NAMALWA (cell line): ENCODE results near the gene CHST7.
A peak's percentile ranks its signal among the peaks of the same experiment; 100 is the strongest.
"Not testable (repeated sequence)": the region's sequence is repeated elsewhere in the genome, so short reads cannot be mapped to it uniquely, and the experiment has no call there.

ENCODE experiments used
- DNase-seq: peaks from one replicate; pipeline ENCODE4 v3.0.0-alpha.2; 2015; ENCODE audit warnings: low spot score

CHST7 gene, protein sequence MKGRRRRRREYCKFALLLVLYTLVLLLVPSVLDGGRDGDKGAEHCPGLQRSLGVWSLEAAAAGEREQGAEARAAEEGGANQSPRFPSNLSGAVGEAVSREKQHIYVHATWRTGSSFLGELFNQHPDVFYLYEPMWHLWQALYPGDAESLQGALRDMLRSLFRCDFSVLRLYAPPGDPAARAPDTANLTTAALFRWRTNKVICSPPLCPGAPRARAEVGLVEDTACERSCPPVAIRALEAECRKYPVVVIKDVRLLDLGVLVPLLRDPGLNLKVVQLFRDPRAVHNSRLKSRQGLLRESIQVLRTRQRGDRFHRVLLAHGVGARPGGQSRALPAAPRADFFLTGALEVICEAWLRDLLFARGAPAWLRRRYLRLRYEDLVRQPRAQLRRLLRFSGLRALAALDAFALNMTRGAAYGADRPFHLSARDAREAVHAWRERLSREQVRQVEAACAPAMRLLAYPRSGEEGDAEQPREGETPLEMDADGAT

DNA sequence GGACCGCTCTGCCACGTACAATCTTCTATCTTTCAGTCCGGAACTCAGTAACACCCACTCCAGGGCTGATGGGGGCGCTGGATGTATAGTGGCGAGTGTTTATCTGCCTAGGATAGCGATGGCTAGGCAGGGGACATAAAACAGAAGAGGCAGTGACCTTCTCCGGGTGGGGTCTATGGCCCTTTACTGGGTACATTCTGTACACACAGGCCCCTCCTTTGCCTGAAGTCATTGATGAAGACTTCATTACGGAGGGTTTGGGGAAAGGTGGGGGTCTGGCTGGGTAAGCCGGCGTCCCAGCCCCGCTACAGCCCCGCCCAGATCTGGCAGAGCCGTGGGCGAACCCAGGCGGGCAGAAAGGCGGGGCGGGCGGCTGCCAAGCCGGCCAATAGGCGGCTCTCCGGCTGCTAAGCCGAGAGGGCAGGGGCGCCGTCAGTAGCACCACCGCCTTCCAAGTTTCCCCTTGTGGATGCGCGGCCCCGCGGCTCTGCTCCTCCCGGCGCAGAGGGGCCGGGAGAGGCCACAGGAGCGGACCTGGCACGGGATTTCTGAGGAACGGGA lies at the start of gene CHST7:
CHST7 (plus strand) TSS at position 435 of the 561 bp plus-strand sequence. CDS start 167 bp downstream, outside the sequence.
- peak; percentile 78 for DNase-seq

DNA sequence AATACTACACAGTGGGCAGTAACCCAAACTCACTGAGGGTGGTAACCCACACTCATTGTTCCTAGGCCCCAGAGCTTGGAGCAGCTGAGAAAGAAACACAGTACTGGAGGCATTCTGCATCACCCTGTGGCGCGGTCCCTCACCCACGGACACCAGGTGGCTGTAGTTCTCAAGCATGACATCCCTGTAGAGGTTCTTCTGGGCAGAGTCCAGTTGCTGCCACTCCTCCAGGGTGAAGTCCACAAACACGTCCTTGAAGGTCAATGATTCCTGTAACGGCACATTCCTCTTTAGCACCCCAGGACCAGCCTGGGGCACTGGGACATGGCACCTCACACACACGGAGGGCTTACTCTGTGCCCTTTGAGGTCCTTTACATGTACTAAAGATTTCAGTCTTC lies 44.9 kb upstream of the CHST7 start:
- not testable (repeated sequence) for DNase-seq

DNA sequence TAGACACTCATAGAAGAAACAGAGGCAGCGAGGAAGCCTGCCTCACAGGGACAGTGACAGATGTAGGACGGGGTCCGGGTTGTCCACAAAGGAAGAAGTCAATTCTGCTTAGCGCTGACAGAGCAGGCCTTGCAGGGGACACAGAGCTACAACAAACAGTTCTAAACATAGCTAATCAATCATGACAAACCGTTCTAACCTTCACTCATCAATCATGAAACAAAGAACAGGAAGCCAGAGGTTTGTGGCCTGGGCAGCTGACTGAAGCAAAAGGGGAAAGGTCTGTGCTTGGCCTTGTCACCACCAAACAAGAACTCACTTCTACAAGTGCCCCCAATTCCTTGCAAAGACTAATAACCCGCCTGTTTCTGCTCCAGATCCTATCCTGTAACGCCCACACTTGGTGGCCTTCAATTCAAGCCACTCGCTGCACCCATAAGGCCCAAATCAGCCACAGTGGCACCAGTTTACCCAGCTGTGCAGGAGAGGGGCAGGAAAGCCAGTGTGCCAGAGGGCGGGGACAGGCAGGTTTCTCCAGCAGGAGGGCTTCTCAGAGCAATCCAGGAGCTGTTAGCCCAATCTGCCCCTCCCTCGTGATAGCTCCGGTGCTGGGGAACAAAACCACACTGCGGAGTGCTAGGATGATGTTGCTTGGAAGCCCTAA lies 43.7 kb upstream of the CHST7 start:
- not testable (repeated sequence) for DNase-seq

- not testable (repeated sequence) for DNase-seq
These were observed 43.1 kb upstream of the CHST7 start for GRCh38 chrX:46530404-46530908.

GRCh38 chrX:46531442-46531841 lies 42.1 kb upstream of the CHST7 start:
- DNase-seq: no peak

DNA sequence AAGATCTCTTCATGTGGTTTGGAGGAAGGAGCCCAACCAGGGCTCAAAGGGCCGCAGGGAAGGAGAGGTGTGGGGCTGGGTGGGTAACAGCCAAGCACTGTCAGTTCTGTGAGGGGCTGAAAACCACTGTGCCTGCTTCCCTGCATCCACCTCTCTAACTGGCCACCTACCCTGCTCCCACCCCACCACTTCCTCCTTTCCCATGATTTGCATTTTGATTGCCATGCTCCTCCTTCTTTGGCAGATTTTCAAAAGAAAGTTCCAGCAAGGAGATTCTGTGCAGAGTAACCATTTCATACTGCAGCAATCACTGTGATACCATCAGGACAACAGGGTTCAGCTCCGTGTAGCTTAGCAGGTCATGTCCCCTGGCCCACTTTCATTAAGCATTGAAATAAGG lies 30.1 kb upstream of the CHST7 start:
- DNase-seq: no peak

GRCh38 chrX:46544527-46544926 lies 29.0 kb upstream of the CHST7 start:
- DNase-seq: not testable (repeated sequence)

- DNase-seq: peak; percentile 94
These were observed 28.2 kb upstream of the CHST7 start, which contains the start of gene ZNF674 for GRCh38 chrX:46545111-46546005. ZNF674 (minus strand) TSS chrX:46545421; CDS start chrX:46542087, 3,334 bp downstream.

GRCh38 chrX:46547857-46548256 lies 25.7 kb upstream of the CHST7 start:
- DNase-seq: no peak

- no peak for DNase-seq
These were observed 23.7 kb upstream of the CHST7 start for GRCh38 chrX:46549914-46550313.

GRCh38 chrX:46551494-46552128 lies 22.0 kb upstream of the CHST7 start:
- DNase-seq: no peak

GRCh38 chrX:46553935-46554334 lies 19.6 kb upstream of the CHST7 start:
- DNase-seq: no peak

DNA sequence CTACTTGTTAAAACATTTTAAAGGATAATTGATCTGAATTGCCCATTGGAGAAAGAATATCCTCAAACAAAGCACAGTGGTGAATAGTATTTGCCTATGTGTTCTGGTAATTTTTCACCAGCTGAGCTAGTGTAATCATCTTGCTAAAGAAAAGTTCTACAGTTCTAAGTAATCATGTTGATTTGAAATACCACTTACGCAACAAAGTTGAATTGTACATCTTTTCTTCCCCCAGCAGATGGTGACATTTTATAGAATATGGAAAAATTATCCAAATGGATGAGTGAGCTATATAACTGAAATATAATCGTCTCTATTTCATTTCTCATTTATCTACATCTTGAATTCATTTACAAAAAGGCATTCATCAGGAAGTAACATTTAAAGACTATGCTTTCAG lies 18.6 kb upstream of the CHST7 start:
- DNase-seq: peak; percentile 27

DNA sequence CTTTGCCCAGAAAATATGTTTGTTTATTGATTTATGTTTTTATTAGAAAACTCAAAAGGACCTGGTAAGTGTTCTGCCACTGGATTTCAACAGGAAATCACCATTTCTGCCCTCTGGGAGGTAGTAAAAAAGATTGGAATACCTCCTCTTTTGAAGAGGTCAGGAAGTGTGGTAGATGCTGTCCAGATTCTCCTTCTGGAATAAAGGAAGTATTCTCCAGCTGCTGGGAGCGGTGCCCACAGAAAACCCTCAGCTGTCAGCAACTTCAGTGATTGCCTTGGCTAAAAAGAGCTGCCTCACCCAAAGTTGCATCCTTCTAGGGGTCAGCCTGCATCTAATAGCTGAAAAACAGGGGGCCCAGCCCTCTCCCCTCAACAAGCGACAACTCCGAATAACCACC lies 14.5 kb upstream of the CHST7 start:
- DNase-seq: no peak

GRCh38 chrX:46561824-46562657 lies 11.5 kb upstream of the CHST7 start:
- peak; percentile 75 for DNase-seq

- DNase-seq: no peak
These were observed 6.2 kb upstream of the CHST7 start for GRCh38 chrX:46567388-46567787.

DNA sequence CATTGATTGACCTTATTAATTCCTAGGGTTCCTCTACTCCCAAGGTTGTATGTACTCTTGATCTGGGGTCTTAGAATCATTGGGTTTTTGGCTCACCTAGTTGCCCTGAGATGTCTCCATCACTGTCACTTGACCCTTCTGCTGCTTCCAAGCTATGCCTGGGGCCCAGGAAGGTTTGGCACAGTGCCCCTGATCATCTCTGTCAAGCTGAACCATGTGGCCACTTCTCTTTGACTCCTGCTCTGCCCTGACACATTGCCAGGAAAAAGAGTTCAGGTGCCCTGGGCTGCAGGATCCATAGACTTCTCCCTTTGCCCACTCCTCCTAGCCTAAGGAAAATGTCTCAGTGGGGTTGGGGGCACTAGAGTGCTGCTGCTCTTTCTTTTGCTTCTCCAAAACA lies 3.9 kb upstream of the CHST7 start:
- DNase-seq: no peak

- no peak for DNase-seq
These were observed 1.9 kb upstream of the CHST7 start for GRCh38 chrX:46571423-46572339.

DNA sequence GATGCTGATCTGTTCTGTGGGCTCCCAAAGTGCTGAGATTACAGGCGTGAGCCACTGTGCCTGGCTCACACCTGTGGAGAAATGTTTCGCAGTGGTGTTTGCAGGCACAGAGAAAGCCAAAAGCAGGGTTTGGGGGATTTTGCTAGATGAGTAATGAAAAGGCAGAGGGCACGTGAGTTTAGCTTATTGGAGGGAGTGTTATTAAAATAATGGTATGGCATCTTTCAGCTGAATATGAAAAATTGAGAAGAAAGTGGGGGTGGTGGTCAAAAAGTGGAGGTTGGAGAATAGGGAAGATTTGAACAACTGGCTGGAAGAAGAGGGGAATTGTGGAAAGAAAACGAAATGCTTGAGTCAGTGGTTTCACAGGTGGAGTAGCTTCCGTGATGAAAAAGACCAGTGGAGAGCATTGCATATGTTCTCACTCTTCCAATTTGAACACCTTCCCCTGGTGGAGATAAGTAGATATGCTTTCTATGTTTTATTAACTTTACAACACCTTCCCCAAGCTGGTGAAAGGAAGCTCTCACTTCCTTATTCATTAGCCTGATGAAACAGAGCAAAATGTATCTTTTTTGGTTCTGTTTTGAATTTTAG lies 1.1 kb upstream of the CHST7 start:
- peak; percentile 71 for DNase-seq
